Measurements from ENCODE around the gene ELK3.

ELK3 gene

DNA sequence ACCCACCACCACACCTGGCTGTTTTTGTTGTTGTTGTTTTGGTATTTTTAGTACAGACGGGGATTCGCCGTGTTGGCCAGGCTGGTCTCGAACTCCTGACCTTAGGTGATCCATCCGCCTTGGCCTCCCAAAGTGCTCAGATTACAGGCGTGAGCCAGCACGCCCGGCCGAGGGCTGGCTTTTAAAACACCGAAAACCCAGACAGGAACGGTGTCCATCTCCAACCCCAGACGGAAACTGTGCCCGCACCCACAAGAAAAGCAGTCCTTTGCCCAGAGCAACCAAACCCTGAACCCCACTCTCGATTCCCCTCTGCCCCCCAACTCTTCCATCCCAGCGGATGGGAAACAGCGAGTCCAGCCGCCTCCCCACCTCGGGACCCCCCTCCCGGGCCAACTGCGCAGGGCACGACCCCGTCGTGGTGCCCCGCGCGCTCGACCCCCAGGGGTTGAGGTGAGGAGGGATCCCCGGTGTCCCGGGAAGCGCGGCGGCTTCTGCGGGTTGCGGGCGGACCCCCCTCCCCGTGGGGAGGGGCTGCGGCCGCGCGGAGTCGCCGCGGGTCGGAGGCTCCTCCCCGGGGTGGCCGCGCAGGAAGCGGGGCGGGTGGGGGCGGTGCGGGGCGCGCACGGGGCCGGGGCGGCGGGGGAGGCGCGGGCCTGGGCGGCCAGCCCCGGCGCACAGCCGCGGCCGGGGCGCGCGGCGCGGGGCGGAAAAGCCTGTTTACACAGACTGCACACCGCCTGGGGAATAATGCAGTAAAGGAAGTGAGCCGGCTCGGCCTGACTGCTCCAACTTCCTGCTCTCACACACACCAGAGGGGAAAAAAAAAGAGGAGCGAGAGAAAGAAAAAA lies at the start of gene ELK3:
Gene ELK3, plus strand, starts transcription at position 651 of the 851 bp plus-strand sequence.
- peak; percentile 54 to 61 for DNase-seq

- DNase-seq = peak in 1 of 2 donors; percentile 16
Observed at GRCh38 chr12:96146747-96147146, 47.4 kb upstream of the ELK3 start.

DNA sequence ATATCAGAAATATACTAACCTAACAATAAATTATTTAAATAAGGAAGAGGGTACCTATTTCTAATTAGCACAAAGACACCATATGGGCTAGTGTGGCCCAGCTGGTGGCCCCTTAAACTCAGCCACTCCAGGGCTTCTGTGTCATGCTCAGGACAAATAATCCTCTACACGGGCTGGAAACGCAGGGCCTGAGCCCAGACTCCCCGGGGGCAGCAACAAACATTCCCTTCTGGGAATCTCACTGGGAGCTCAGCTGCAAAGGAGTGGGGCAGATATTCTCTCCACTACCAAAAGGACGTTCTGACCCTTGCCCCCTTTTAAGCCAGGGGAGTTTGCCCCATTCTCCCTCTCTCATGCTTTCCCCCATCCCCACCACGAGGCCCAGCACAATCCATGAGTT lies 43.7 kb upstream of the ELK3 start:
- DNase-seq = no peak

GRCh38 chr12:96152164-96152563 lies 42.0 kb upstream of the ELK3 start:
- no peak for DNase-seq

GRCh38 chr12:96153131-96153725 lies 40.9 kb upstream of the ELK3 start:
- DNase-seq = no peak

- no peak for DNase-seq
Observed at GRCh38 chr12:96155181-96155580, 39.0 kb upstream of the ELK3 start.

DNA sequence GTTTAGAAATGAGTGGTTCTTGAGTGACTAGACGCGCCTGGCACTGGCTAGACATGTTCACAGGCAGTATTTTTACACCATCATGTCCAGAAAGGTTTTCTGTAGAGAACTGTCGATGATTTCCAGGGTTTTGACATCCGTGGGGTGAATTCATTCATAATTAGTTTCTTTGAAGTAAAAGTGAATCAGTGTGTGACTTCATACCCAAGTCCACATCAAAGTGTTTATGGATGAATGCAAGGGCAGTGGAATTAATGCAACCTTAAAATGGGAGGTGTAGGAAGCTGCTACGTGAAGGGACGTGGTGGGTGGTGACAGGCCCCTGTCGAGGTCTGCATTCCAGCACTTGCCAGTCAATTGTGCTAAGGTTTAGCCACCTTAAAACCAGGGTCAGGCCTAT lies 38.4 kb upstream of the ELK3 start:
- no peak for DNase-seq

GRCh38 chr12:96156211-96156610 lies 38.0 kb upstream of the ELK3 start:
- no peak for DNase-seq

GRCh38 chr12:96157427-96157826 lies 36.7 kb upstream of the ELK3 start:
- no peak for DNase-seq

- no peak for DNase-seq
Observed at GRCh38 chr12:96164951-96165811, 29.0 kb upstream of the ELK3 start.

DNA sequence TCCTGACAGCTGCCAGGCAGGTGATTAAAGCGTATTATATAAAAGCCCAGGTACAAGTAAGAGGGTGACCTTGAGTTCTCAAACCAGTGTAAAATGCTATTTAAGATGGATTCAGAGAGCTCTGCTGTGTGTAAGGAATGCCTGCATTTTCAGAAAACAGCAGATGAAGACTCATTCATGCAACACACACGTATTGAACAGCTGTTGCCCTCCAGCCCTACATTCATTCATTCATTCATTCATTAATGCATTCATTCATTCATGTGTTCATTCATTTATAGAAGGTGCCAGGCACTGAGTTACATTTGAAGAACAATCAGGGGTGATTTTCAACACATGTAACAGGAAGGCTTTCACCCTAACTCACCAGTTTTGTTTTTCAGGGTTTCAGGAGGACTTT lies 27.4 kb upstream of the ELK3 start:
- DNase-seq = no peak

GRCh38 chr12:96167492-96167891 lies 26.7 kb upstream of the ELK3 start:
- DNase-seq = no peak

DNA sequence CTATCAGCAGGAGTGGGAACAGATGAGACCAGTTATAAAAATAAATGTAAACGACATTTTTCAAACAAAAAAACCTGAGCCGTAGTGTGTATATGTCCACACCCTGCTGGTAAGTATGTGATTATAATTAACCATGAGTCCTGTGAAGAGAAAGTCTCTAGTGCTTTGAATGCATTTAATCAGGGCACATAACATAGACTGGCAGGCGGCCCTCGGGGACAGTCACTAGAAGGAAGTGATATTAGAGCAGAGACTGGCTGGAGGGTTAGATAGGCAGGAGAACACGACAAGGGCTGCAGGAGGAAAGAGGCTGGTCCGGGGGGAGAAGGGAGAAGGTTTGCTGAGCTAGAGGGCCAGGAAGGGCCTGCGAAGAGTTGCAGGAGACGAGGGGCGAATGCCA lies 23.8 kb upstream of the ELK3 start:
- peak in 1 of 2 donors; percentile 38 for DNase-seq

DNA sequence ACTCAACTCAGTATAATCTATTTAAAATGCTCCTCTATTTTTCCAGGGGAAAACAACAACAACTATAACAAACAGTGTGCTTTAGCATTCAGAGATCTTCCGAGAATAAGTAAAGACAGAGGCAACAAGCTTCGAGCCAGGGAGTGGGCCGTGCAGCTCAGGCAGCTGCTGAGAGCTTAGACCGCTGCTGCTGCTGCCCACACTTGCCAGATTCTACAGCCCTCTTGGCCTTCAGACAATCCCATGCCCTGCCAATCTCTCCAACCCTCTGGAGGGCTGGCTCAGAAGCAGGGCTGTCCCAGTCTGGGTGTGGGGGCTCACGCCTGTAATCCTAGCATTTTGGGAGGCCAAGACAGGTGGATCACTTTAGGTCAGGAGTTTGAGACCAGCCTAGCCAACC lies 23.4 kb upstream of the ELK3 start:
- no peak for DNase-seq

DNA sequence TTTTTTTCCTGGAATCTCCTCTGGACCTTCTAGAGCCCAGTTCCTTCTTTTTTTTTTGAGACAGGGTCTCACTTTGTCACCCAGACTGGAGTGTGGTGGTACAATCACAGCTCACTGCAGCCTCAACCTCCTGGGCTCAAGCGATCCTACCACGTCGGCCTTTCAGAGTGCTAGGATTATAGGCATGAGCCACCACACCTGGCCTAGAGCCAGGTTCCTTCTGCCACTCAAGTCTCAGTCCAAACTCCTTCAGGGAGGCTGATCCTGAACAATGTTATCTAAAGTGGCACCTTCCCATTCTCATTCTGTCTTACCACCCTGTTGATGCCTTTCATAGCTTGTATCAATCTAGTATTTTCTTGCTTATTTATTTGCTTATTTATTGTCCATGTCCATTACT lies 22.3 kb upstream of the ELK3 start:
- DNase-seq = no peak

GRCh38 chr12:96172981-96173380 lies 21.2 kb upstream of the ELK3 start:
- no peak for DNase-seq

- no peak for DNase-seq
Observed at GRCh38 chr12:96176575-96176974, 17.6 kb upstream of the ELK3 start.

DNA sequence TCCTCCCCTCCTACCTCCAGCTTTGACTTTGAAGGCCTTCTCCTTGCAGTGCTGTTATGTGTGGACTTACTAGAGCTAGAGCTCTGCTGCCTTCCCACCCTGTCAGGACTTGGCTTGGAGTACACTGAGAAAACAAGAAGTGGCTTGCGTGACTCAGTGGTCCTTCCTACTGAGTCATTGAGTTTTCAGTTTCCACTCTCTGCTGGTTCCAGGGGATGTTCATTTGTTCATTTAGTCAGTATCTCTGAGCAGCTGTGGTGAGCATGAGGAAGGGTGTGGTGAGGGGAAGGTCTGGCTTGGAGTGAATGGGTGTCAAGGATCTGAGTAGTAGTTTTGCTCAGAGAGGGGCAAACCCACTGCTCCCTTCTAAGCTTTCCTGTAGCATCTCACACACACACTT lies 17.2 kb upstream of the ELK3 start:
- peak; percentile 78 to 82 for DNase-seq

- DNase-seq = no peak
Observed at GRCh38 chr12:96183734-96184370, 10.3 kb upstream of the ELK3 start.

GRCh38 chr12:96185914-96186313 lies 8.3 kb upstream of the ELK3 start:
- DNase-seq = no peak

DNA sequence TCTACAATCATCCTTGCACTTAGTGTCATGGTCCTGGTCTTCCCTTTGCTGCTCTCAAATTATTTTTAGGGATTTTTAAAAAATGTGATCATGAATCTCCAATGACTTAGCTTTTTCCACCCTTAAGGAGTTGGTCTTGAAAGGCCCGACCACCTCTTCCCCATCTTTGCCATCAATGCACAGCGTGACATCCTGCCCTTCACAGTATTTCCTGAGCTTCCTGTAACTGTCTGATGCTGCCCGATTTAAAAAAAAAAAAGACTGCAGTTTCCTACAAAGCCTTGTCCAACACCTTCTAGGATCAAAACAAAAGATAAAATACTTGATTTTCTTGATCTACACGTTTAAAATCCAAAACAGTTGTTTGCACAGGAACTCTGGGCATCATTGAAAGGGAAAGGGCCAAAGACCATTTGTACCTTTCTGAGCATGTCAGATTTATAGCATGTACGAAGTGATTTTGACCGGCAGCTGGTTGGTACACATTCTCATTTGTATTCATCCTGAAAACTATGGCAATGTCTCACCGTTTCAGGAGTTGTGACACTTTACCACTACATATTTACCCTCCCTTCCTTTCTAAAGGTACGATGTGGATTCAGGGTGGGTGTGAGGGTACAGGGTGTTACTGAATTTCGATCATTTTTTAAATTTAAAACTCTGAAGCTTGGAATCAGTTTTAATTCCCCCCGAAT lies 7.4 kb upstream of the ELK3 start:
- DNase-seq = no peak

DNA sequence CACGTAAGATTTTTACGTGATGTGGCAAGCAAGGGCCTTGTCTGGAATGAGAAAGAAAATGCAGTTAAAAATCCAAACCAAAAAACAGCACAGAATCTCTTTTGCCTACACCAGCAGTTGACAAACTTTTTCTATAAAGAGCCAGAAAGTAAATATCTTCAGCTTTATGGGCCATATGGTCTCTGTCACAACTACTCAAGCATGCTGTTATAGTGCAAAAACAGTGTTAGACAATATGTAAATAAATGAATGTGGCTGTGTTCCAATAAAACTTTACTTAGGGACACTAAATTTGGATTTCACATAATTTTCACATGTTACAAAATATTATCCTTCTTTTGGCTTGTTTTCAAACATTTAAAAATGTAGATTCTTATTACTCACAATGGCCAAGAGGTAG lies 6.2 kb upstream of the ELK3 start:
- DNase-seq = no peak

DNA sequence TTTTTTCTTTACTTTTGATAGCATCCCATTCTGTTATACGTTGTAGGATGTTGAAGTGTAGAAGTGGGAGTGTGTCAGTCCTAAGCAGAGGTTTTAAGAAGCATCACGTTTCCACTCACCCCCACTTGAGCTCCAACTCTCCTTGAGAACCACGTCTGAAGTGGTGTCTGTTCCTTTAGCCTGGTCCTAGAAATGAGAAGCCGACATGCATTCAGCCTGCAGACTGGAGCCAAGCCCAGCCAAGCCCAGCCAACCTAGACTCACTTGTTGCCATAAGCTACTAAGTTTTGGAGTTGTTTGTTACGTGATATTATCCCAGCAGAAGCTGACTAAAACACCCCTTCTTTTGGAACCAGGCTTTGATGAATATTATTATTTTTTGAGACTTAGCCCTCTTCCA lies 4.4 kb upstream of the ELK3 start:
- no peak for DNase-seq

Data from inflammatory macrophage treated with lipopolysaccharide for 1 hour (primary cell).